Activated T-cell treated with anti-CD3 and anti-CD28 coated beads for 24 hours (primary cell): ENCODE data around the gene LRCH3.

Experiments used
- DNase-seq: peaks from one replicate; pipeline ENCODE4 v3.0.0-alpha.2; 2020; ENCODE audit warnings: low read depth

LRCH3 gene

DNA sequence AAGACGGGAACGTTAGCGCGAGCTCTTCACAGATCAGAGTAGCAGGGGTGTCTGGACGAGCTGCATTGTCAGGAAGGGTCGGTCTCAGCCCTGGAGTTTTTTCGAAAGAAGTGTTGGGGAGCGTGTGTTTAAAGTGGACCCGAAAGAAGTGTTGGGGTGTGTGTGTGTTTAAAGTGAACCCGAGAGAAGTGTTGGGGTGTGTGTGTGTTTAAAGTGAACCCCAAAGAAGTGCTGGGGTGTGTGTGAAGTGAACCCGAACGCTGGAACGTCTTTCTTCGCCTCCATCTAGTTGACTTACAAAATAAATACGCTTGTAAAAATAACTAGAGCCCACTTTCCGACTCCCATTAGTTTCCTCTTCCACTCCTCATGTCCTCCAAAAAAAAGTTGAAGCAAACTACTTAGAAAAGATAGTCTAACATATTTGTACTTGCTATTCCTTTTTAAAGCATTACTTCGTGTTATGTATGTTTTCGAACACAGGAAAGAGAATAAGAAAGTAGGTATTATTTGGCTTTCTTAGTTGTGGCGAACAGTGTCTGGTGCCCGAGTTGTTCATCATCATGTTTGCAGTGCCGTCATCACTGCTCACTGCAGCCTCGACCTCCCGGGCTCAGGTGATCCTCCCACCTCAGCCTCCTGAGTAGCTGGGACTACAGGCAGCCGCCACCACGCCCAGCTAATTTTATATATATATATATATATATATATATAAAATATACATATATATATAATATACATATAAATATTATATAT, 1.0 kb downstream of the LRCH3 start:
- no peak for DNase-seq

DNA sequence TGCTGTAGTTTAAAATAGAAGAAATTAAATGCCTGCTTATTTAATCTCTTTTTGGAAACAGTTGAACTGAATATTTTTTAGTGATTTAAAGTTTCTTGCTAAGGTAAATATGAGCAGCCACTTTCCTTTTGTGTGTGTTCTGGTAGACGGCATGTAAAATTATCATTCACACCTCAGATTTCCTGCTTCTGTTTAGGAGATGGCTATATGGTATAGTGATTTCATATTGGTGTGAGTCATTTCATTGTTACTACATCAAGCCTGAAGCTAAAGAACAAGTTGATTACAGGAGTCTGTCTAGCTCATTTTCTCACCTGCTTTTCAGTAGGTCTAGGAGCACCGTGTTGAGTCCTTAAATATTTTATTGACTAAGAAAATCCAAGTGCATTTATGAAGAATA, 2.2 kb downstream of the LRCH3 start:
- no peak for DNase-seq

DNA sequence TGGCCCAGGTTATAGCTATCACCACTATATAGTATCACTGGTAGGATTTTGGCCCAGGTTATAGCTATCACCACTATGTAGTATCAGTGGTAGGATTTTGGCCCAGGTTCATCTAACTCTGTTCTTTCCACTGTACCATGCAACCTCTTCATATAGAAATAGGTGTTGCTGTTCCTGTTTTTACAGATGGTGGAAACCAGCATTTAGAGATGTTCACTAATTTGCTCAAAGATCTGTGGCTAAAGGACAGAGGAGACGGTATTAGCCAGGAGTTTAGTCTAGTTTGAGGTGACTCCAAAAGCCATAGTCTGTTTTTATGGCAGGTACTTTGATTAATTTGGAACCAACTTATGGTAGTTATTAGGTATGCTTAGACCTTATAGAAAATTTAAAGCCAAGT, 3.1 kb downstream of the LRCH3 start:
- DNase-seq: no peak

DNA sequence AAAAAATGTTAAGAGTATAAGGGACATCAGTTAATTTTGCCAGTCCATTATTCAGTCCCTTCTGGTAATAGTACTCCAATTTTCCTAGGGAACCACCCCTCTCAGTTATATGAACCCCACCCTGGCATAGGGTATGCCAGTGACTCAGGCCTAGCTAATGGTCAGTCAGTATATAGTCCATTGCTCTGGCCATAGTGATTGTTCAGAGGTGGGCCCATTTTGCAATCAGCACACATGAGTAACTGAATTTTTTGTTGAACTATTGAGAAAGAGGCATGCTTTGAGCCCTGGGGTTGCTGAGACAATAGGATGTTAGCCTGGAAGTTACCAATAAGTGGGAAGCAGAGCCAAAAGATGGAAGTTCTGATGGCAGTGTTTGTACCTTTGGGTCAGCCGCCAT, 4.1 kb downstream of the LRCH3 start:
- DNase-seq: no peak

DNA sequence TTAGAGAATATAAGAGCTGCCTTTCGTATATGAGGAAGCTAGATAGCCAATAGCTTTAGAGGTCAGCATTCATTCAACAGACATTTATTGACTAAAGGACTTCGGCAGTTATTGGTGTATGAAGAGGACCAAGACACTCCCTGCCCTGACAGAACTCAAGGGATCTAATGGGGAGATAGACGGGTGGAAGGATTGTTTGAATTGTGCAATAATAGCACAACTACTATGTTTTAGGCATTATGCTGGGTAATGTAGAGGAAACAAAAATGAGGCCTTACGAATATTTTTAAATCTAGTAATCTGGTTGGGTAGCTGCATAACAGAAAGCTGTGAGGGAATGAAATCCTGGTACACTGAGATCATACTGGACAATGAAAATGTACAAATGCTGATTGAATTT, 5.0 kb downstream of the LRCH3 start:
- DNase-seq: no peak

DNA sequence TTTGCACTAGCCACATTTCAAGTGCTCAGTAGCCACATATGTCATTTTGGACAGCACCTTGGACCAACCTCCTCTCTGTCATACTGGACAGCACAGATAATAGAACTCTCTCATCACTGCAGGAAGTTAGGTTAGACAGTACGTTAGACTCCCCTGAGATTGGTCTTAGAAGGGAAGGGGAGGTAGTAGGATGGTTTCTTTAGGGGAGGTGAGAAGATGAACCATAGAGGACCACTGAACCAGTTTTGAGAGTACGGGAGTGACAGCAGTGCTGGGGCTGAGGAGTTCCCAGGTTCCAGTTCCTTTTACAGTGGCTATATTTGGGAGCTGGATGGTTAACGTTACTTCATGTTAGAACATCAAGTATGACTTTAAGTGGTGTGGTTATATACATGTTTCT, 7.8 kb downstream of the LRCH3 start:
- no peak for DNase-seq

DNA sequence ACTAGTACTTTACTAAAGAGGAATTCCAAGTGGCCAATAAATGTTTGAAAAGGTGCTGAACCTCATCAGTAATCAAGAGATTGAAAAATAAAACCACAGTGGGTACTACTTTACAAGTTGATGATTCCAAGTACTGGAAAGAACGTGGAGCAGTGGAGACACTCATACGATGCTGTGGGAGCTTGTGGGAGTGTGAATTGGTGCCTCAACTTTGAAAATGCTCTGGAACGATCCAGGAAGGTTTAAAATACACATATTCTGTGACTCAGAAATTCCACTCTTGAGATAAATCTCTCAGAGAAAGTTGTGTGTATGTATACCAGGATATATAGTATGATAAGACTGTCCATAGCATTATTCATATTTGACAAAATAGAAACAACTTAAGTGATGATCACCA, 9.3 kb downstream of the LRCH3 start:
- DNase-seq: no peak

DNA sequence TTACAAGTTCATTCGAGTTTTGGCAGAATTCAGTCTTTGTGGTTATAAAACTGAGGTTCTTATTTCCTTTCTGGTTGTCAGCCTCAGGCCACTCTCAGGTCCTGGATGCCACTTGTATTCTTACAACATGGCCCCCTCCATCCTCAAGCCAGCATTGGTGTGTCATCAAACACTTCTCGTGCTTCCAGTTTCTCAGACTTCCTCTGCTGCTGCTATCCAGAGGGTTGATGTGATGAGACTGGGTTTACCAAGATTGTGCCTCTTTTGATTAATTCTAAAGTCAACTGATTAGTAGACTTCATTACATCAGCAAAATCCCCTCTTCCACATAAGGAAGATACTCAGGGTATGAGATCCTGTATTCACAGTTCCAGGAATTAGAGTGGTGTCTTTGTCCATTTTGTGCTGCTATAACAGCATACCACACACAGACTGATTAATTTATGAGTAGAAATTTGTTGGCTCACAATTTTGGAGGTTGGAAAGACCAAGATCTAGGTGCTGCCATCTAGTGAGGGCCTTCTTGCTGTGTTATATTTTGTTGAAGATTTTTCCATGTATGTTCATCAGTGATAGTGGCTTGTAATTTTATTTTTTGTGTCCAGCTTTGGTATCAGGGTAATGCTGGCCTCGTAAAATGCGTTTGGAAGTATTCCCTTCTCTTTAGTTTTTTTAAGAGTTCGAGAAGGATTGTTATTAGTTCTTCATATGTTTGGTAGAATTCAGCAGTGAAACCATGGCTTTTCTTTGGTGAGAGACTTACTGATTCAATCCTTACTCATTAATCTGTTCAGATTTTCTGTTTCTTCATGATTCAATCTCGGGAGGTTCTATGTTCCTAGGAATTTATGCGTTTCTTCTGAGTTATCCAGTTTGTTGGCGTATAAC, 11.1 kb downstream of the LRCH3 start:
- DNase-seq: no peak

DNA sequence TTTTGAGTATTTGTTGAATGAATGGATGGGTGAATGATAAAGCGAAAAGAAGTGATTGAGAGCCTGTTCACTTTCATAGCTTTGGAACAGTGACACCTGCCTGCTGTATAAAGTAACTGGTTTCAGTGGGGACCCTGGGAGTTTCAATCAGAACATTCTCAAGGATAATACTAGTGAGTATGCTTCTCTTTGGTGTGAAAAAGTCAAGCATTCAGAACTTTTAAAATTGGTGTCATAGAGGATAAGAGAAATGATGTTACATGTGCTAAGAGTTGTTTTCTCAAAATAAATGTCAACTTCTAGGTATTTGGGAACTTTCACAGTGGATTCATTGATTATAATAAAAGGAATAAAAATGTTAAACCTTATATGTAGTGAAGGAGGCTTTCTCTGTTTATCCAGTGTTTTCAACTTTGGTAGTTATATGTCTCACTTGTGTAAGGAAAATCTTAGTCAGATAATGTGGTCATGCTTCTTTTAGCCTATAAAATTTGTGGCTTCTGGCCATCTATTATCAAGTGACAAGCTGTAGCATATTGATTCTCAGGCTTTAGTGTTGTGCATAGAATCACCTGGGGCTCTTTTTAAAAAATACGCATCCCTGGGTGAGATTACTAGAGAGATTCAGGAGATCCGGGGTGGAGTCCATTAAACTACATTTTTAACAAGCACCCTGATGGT, 11.9 kb downstream of the LRCH3 start:
- no peak for DNase-seq

DNA sequence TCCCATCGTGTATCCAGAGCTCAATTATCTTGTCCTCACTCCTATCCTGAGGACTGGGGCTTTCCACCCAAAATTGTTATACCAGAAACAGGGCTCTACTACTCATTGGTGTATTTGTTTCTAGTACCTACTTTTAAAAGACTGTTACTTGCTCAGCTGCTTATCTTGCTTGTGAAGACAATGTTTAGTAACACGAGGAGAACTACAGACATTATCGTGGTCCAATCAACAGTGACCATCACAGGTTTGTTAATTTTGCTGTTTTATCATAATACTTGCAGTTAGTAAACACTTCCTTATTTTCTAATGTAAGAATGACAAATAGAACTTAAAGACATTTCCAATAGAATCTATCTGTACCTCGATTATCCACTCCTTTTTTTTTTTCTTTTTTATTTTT, 13.5 kb downstream of the LRCH3 start:
- no peak for DNase-seq

DNA sequence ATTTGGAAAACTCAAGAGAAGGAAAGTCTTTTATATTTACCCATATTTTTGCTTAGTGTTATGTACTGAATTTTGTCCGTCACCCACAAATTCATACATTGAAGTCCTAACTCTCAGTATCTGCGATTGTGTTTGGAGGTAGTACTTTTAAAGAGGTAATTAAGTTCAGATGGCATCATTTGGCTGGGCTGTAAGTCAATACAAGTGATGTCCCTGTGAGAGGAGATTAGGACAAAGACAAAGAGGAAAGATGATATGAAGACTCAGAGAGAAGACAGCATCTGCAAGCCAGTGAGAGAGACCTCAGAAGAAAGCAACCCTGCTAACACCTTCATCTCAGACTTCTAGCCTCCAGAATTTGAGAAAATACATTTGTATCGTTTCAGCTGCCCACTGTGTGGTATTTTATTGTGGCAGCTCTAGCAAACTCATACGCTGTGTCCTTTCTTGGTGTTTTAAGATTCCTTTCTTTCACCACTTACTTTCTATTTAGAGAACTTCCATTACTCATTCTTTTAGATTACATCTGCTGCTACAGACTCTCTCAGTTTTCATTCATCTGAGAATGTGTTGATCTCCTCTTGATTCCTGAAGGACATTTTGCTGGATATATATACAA, 17.0 kb downstream of the LRCH3 start:
- DNase-seq: no peak

DNA sequence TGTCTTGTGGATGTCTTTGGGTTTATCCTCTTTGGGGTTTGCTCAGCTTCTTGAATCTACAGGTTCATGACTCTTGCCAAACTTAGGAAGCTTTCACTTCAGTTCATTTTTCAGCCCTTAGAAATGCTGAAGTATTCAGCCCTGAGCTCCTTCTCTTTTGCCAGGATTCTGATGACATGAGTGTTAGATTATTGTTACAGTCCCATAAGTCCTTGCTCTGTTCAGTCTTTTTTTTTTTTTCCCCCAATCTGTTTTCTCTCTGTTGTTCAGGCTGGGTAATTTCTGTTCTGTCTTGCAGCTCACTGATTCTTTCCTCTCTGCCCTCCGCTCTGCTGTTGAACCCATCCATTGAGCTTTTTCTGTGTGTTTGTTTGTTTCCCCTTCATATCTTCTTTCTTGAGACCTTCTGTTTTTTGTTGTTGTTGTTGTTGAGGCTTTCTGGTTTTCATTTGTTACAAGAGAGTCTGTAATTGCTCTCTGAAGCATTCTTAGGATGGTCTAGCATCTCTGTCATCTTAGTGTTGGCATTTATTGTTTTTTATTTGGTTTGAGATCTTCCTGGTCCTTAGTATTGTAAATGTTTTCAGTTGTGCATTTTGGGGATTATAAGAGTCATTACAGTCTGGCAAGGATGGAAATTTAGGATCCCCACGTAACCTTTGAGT, 18.4 kb downstream of the LRCH3 start:
- DNase-seq: no peak

DNA sequence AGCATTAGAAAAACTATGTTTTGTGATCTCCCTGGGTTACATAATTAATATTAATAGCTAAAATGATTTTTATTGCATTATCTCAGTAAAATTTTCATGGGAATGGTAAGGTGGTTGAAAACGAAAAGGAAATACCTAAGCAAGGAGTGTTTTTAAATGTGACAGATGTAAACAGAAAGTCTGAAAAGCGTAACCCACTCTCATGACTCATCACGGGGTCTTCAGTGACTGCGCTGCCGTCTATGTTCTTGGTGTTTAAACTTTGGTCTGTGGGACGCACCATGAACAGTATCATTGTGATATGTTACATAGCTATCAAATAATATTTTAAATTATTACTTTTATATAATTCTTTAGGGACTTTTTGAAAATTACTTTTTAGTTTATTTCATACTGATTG, 19.8 kb downstream of the LRCH3 start:
- no peak for DNase-seq

DNA sequence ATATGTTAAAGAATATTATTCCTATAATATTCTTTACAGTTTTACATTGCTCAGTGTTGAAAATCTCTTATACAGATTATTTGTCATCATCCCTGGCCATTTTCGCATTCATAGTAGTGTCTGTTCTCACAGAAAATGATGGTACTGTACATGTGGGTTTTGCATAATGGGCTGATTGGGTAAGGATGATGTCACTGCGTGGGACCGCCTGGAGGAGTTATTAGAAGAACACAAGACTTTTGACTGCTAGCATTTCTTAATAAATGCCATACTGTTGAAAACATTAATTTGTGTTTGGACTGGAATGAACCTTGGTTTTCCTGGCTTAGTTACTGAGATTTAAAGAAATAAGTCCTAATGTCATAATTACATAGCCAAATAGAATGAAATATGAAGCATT, 20.3 kb downstream of the LRCH3 start:
- no peak for DNase-seq

DNA sequence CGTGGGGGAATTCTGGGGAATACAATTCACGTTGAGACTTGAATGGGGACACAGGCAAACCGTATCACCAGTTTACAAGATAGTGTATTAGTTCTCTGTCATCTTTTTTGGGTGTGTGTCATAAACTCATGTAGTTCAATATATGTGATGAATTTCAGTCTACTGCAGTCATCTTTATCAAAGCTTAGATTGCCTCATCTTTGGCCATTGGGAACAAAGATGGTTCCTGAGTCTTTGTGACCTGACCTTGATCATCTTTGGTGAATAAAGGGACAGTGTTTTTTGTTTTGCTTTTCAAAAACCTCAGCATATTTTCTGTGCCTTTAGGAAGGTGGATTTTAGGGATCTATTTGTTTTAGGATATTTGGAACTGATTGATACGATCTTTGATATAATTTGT, 23.3 kb downstream of the LRCH3 start:
- DNase-seq: no peak

DNA sequence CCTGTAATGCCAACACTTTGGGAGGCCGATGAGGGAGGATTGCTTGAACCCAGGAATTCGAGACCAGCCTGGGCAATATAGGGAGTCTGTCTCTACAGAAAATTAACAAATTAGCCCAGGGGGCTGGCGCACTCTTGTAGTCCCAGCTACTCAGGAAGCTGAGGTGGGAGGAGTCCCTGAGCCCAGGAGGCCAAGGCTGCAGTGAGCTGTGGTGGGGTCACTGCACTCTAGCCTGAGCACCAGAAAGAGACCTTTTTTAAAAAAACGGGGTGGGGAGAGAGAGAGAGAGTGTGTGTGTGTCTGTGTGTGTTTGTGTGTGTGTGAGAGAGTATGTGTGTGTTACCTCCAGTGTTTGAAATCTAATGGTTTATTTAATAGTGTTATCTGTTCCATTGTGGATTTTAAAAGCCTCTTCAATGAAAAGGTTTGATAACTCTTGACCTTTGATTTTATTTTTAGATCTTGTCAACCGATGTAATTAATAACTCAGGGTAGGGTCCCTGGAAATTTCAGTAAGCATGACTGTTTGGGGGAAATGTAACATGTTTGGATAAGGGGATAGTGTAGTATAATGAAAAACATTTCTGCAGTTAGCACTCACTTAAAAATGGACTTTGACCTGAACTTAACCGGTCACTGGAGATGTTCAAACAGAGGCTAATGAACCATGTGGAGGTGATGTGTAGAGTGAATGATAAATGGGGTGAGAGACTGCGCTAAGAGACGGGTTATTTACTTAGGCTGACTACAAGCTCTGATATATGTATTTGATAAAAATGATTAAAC, 29.7 kb downstream of the LRCH3 start:
- no peak for DNase-seq

DNA sequence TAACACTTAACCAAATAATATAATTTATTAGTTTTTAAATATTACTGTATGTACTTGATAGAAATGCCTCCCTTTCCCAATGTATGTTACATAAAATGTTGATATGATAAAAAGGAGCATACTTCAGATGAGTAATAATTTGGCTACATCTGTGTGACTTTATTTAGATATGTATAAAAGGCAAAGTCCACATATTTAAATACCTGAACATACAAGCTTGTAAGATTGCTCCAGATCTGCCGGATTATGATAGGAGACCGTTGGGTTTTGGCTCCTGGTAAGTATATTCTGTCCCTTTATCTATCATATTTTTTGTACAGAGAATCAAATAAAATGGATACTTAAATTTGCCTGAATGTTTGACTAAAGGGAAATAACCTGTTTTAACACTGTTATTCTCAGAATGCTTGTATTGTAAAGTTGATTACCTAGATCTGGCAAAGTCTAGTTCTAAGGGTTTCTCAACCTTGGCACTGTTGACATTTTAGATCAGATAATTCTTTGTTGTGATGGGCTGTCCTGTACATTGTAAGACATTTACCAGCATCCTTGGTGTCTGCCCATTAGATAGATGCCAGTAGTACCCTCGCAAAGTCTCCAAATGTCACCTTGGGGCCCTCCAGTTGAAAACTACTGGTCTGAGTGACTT, 38.5 kb downstream of the LRCH3 start:
- no peak for DNase-seq

DNA sequence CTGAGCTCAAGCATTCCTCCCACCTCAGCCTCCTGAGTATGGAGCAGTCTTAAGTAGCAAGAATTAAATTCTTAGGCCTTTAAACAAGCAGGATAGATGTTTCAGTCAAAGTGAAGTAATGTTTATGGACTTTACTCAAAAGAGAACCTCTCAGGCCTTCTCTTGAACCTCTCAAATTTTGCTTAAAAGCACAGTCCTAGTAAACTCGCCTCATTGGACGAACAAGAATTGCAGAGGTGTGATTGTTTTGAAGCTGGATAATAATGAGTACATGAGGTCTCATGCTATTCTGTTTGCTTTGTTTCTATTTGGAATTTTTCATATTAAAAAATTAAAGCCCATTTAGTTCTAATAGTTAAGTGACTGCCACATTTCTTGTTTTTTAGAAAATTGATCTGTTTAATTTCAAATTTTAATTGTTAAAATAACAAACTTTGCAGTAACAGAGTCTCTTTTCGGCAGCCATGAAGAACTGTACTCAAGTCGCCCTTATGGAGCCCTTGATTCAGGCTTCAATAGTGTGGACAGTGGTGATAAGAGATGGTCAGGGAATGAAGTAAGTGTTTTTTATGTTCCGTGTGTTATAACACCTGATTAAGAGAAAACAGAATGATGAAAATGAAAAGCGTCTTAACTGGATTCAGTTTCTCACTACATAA, 39.4 kb downstream of the LRCH3 start:
- DNase-seq: no peak

DNA sequence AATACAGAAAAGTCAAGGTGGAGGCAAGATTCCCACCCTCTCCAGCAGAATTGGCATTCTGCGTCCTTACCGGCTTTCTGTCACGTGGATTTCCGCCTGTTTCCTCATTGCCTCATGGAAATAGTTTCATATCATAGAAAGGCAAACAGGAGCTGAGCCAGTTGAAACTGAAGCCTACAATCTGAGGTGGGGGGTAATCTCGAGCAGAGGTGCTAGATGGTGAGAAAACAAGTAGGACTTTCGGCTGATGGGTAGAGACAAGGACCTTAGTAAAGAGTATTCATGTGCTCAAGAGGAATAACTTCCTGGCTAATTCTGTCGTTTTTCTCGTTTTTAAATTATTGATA, 39.9 kb downstream of the LRCH3 start:
- DNase-seq: no peak
